22Rv1 (cell line): ENCODE measurements around the gene DCTN1.

Experiments used
- ZFX ChIP-seq: fragments of 450-650 bp; IDR thresholded peaks from 2 replicates; pipeline ENCODE4 v1.6.1; 2017; ENCODE audit warnings: antibody characterized with exemption, borderline replicate concordance
- TF ChIP-seq, protein P1 (sequence below): fragments of 450-650 bp; IDR thresholded peaks from 2 replicates; pipeline ENCODE4 v1.5.1; 2017; ENCODE audit warnings: mild to moderate bottlenecking

DNA sequence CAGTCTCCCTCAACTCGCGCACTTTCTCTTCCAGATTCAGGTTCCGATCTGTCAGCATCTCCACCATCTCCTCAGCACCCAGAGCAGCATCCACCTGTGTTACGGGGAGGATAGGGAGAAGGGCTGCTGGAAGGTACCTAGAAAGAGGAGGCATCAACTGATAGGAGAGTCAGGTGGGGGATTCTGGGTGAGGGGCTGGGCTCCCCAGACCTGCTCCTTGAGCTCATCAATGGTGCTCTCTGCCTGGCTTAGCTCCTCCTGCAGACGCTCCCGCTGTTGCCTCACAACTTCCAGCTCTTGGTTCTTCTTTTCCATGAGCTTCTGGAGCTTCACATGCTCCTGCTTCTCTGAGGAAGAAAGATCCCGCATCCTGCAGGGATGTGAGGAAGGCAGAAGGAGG is 10.1 kb downstream of the DCTN1 start:
- TF ChIP-seq, protein P1, sequence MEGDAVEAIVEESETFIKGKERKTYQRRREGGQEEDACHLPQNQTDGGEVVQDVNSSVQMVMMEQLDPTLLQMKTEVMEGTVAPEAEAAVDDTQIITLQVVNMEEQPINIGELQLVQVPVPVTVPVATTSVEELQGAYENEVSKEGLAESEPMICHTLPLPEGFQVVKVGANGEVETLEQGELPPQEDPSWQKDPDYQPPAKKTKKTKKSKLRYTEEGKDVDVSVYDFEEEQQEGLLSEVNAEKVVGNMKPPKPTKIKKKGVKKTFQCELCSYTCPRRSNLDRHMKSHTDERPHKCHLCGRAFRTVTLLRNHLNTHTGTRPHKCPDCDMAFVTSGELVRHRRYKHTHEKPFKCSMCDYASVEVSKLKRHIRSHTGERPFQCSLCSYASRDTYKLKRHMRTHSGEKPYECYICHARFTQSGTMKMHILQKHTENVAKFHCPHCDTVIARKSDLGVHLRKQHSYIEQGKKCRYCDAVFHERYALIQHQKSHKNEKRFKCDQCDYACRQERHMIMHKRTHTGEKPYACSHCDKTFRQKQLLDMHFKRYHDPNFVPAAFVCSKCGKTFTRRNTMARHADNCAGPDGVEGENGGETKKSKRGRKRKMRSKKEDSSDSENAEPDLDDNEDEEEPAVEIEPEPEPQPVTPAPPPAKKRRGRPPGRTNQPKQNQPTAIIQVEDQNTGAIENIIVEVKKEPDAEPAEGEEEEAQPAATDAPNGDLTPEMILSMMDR, result no peak
- no peak for TF ChIP-seq ZFX
